ENCODE measurements around the gene LINGO1.

- TF ChIP-seq POLR2A (IDR thresholded peaks at IDR 0.05) (no peak), CTCF (IDR thresholded peaks at IDR 0.05) (no peak)
Measured at GRCh38 chr15:77622209-77622933, 10.3 kb downstream of the LINGO1 start.
